GM19463 (cell line): ENCODE results near the gene ZMYND19.
"Not testable (repeated sequence)": the region's sequence is repeated elsewhere in the genome, so short reads cannot be mapped to it uniquely, and the experiment has no call there.

Experiments
- ATAC-seq: cut with Tn5 transposase; IDR thresholded peaks from one replicate; pipeline ENCODE4 v1.9.1; 2021; ENCODE audit warnings: mild to moderate bottlenecking, moderate library complexity; ENCODE audit not compliant: unreplicated experiment

ZMYND19 gene

GRCh38 chr9:137534256-137535119 is 55.8 kb downstream of the ZMYND19 start:
- ATAC-seq, result no peak

- not testable (repeated sequence) for ATAC-seq
These were observed 57.3 kb downstream of the ZMYND19 start for GRCh38 chr9:137532891-137533468.
